HFFc6 (cell line): ENCODE measurements around the gene RASSF8. TPM values are rescaled to one million over a fixed set of nuclear protein-coding genes. Genes with fewer than 3 reads are reported as not detected.
"Not testable (repeated sequence)": the region's sequence is repeated elsewhere in the genome, so short reads cannot be mapped to it uniquely, and the experiment has no call there.

Experiments used
- DNase-seq: peaks from one replicate; pipeline ENCODE4 v3.0.0-alpha.2; 2018
- H3K27ac Mint-ChIP-seq: 2 replicates; pipeline ENCODE4 v1.8.0; 2020; ENCODE audit warnings: mild to moderate bottlenecking, mixed read lengths
- H3K27me3 Mint-ChIP-seq: 2 replicates; pipeline ENCODE4 v1.8.0; 2021; ENCODE audit warnings: mild to moderate bottlenecking, moderate library complexity, mixed read lengths; ENCODE audit not compliant: insufficient read depth
- H3K36me3 Mint-ChIP-seq: 2 replicates; pipeline ENCODE4 v1.8.0; 2021; ENCODE audit warnings: low read depth, mixed read lengths
- H3K4me1 Mint-ChIP-seq: 2 replicates; pipeline ENCODE4 v1.8.0; 2020; ENCODE audit warnings: low read depth, mixed read lengths
- H3K4me3 Mint-ChIP-seq: 2 replicates; pipeline ENCODE4 v1.8.0; 2020; ENCODE audit warnings: mild to moderate bottlenecking, moderate library complexity, mixed read lengths
- H3K9me3 Mint-ChIP-seq: 2 replicates; pipeline ENCODE4 v1.8.0; 2020; ENCODE audit warnings: mild to moderate bottlenecking, mixed read lengths
- CTCF ChIP-seq: fragments of 200-600 bp; sonication (generic); IDR thresholded peaks from 2 replicates; pipeline ENCODE4 v1.5.0; 2021; ENCODE audit warnings: antibody characterized with exemption, mild to moderate bottlenecking
- total RNA-seq, 6 experiments: library from RNA; stranded (reverse); fragmentation: NEBNext Ultra II Directional; extraction: Animal tissue kit (Norgen Biotek cat#: 25700); gene quantifications; 2 replicates in 1 of 6; 3 replicates in 5 of 6; pipeline ENCODE4 v1.2.3, GENCODE V29; 2021

Gene RASSF8
- total RNA-seq, 6 experiments from 2014 or later, result 61.7 to 84.5 (median 77.0) TPM

DNA sequence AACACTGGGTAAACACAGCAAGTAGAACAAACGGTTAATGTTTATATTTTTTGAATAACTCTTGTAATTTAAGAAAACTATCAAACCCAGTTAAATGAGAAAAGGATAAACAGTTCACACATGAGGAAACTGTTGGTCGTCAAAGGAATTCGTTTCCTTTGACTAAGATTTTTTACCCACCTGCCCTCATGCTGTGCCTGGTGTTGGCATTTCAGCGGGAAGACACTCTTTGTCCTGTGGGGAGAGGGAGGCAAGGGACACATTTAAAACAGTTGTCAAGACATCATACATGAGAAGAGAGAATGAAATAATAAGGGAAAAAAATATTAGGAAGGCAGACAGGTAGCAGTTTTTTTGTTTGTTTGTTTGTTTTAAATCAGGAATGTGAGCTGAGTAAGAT lies 95.9 kb downstream of the RASSF8 start:
- Mint-ChIP-seq H3K27ac (no peak overlapping the region), H3K27me3 (no peaks in the 10 kb centered on the region), H3K4me1 (peaks cover 42% of the 10 kb centered on the region), H3K4me3 (no peak overlapping the region), H3K9me3 (no peaks in the 10 kb centered on the region), H3K36me3 (peaks cover 24% of the 10 kb centered on the region)
- no peak for DNase-seq
- no peak for TF ChIP-seq CTCF

DNA sequence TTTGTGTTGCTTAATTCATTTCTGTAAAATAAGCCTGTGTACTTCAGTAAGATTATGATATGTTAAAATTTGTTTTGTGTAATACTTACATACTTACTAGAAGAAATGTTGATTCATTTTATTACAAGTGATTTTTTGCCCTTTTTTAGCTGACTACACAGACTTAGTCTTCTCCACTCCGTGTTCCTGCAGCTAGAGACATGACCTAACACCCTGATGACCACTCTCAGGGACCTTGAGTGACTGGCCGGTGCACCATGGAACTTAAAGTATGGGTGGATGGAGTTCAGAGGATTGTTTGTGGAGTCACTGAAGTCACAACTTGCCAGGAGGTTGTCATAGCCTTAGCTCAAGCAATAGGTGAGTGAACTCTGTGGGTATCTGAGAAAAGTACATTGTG lies 96.6 kb downstream of the RASSF8 start:
- no peak for DNase-seq
- Mint-ChIP-seq H3K36me3 (peaks cover 24% of the 10 kb centered on the region), H3K4me1 (peaks cover 42% of the 10 kb centered on the region), H3K4me3 (no peak overlapping the region), H3K27ac (no peak overlapping the region), H3K9me3 (no peaks in the 10 kb centered on the region), H3K27me3 (no peaks in the 10 kb centered on the region)
- no peak for TF ChIP-seq CTCF

GRCh38 chr12:26056335-26056734 lies 97.9 kb downstream of the RASSF8 start:
- no peaks in the 10 kb centered on the region for H3K9me3 Mint-ChIP-seq
- TF ChIP-seq CTCF, result no peak
- no peak for DNase-seq

DNA sequence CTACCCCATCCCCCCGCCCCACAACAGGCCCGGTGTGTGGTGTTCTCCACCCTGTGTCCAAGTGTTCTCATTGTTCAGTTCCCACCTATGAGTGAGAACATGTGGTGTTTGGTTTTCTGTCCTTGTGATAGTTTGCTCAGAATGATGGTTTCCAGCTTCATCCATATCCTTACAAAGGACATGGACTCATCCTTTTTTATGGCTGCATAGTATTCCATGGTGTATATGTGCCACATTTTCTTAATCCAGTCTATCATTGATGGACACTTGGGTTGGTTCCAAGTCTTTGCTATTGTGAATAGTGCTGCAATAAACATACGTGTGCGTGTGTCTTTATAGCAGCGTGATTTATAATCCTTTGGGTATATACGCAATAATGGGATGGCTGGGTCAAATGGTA lies 98.8 kb downstream of the RASSF8 start:
- not testable (repeated sequence) for H3K4me3 Mint-ChIP-seq, H3K27me3 Mint-ChIP-seq, DNase-seq, H3K9me3 Mint-ChIP-seq, H3K27ac Mint-ChIP-seq
- peaks cover 52% of the 10 kb centered on the region for H3K4me1 Mint-ChIP-seq
- H3K36me3 Mint-ChIP-seq, result peaks cover 24% of the 10 kb centered on the region

More at GRCh38 chr12:26056335-26056734, 97.9 kb downstream of the RASSF8 start:
- Mint-ChIP-seq H3K4me1 (peaks cover 47% of the 10 kb centered on the region), H3K27me3 (no peaks in the 10 kb centered on the region), H3K4me3 (no peak overlapping the region), H3K27ac (no peak overlapping the region), H3K36me3 (peaks cover 24% of the 10 kb centered on the region)

DNA sequence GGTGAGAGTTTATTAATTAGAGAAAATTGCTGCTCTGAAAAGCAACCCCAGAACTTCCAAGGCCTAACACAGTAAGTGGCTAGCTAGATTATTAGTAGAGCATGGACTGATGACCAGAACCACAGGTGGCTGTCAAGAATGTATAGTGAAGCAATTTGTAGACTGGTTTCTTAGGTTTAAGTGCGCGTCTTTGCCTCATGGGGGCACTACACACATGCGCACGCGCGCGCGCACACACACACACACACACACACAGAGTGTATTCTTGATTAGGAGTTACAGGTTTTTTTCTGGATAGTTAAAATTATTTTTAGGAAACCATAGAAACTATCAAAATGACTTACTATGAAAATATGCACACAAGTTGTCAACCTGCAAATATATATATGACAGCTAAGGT lies 99.8 kb downstream of the RASSF8 start:
- no peak overlapping the region for H3K27ac Mint-ChIP-seq
- peaks cover 24% of the 10 kb centered on the region for H3K36me3 Mint-ChIP-seq
- H3K9me3 Mint-ChIP-seq, result no peaks in the 10 kb centered on the region
- no peak overlapping the region for H3K4me3 Mint-ChIP-seq
- H3K4me1 Mint-ChIP-seq, result peaks cover 52% of the 10 kb centered on the region
- no peaks in the 10 kb centered on the region for H3K27me3 Mint-ChIP-seq
- no peak for DNase-seq
- peak; percentile 34; the same call in 1 of the 2 replicates for TF ChIP-seq CTCF

GRCh38 chr12:26058818-26059217 lies 100.3 kb downstream of the RASSF8 start:
- TF ChIP-seq CTCF, result no peak
- no peak overlapping the region for H3K4me3 Mint-ChIP-seq
- H3K27me3 Mint-ChIP-seq, result no peaks in the 10 kb centered on the region
- peaks cover 49% of the 10 kb centered on the region for H3K4me1 Mint-ChIP-seq
- H3K36me3 Mint-ChIP-seq, result peaks cover 27% of the 10 kb centered on the region
- peak overlapping the region; percentile 46; the same call in 1 of the 2 replicates for H3K27ac Mint-ChIP-seq
- H3K9me3 Mint-ChIP-seq, result no peaks in the 10 kb centered on the region
- DNase-seq, result no peak
